Endothelial cell of umbilical vein (primary cell): ENCODE measurements around the gene CPEB1.

Experiments used
- EZH2 ChIP-seq: IDR thresholded peaks from 2 replicates; pipeline ENCODE4 v1.6.1; 2012; ENCODE audit warnings: borderline replicate concordance, low read depth, mild to moderate bottlenecking, moderate library complexity, low read length, inconsistent platforms; ENCODE audit not compliant: severe bottlenecking
- MYC ChIP-seq: IDR thresholded peaks from one replicate; pipeline ENCODE4 v1.6.1; 2011; ENCODE audit warnings: mild to moderate bottlenecking, low read depth, low read length
- POLR2AphosphoS5 ChIP-seq: IDR thresholded peaks from 2 replicates; pipeline ENCODE4 v1.6.1; 2012; ENCODE audit warnings: low read depth, mild to moderate bottlenecking, control low read depth, low read length, moderate library complexity; ENCODE audit not compliant: insufficient read depth
- TF ChIP-seq, protein P1 (sequence below), 2 donors: IDR thresholded peaks; 1 replicate in 1 of 2; 2 replicates in 1 of 2; pipeline ENCODE4 v1.5.1; 2011; ENCODE audit warnings: low read length in 2 of 2, mild to moderate bottlenecking in 2 of 2, moderate library complexity in 2 of 2, control low read depth in 1 of 2, inconsistent platforms in 1 of 2, low read depth in 1 of 2; ENCODE audit not compliant: insufficient read depth in 1 of 2; ENCODE audit errors: extremely low read depth in 1 of 2

DNA sequence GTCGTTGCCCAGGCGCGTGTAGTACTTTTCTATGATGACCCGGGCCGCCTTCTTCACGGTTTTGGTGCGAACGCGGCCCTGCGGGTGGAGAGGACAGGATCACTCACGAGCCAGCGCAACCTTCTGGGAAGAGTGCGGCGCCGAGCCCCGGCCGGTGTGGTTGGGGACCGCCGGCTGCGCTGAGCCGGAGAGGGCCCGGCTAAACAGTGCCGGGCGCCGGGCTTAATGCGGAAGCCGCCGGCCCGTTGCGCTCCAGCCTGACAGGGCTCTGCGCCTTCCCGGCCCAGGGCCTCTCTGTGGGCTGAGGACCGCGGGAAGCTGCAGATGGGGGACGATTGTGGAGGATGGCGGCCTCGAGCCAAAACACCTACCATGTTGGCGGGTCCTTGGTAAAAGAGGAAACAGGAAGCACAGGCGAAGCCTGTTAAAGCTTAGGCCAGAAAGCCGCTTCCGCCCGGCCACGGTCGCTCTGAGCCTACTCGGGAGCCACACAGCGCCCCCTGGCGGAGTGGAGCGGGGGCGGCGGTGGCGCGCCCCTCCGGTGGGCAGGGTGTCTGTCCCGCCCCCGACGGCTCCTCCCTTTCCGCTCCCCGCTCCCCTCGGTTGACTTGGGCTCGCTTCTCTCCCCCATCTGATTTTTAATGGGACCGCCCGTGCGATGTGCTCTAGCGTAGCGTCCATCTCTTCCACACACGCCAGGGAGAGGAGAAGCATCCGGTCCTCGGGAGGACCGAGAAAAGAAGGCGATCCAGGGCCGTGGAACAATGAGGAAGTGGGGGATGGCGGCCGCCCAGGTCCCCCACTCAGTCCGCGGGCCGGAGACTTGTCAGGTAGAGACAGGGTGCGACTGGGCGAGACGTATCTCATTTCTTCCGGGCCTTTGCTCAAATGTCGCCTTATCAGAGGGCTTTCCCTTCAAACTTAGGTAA lies 106.8 kb downstream of the CPEB1 start, which contains the start of gene RPS17:
- TF ChIP-seq, protein P1, sequence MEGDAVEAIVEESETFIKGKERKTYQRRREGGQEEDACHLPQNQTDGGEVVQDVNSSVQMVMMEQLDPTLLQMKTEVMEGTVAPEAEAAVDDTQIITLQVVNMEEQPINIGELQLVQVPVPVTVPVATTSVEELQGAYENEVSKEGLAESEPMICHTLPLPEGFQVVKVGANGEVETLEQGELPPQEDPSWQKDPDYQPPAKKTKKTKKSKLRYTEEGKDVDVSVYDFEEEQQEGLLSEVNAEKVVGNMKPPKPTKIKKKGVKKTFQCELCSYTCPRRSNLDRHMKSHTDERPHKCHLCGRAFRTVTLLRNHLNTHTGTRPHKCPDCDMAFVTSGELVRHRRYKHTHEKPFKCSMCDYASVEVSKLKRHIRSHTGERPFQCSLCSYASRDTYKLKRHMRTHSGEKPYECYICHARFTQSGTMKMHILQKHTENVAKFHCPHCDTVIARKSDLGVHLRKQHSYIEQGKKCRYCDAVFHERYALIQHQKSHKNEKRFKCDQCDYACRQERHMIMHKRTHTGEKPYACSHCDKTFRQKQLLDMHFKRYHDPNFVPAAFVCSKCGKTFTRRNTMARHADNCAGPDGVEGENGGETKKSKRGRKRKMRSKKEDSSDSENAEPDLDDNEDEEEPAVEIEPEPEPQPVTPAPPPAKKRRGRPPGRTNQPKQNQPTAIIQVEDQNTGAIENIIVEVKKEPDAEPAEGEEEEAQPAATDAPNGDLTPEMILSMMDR (IDR thresholded peaks at IDR 0.05; ENCODE audit: extremely low read depth in 1 of 2, insufficient read depth in 1 of 2, low read depth in 1 of 2, low read length in 2 of 2), result peak; percentile 100
- TF ChIP-seq MYC, result no peak
- TF ChIP-seq POLR2AphosphoS5, result peak; percentile 99
- no peak for TF ChIP-seq EZH2
